Thymus (tissue), 14 donors: ENCODE data around the gene PPRC1. TPM values are rescaled to one million over a fixed set of nuclear protein-coding genes. Genes with fewer than 3 reads are reported as not detected.

Experiments used
- DNase-seq, 9 donors: peaks; one replicate each; pipeline ENCODE4 v3.0.0-alpha.2; 2013; ENCODE audit warnings: low spot score in 9 of 9, low read depth in 6 of 9, missing footprints in 1 of 9
- H3K27ac ChIP-seq, 2 donors: one replicate each; pipeline ENCODE4 v1.5.1; 2013; ENCODE audit warnings: control low read depth in 1 of 2, low read depth in 1 of 2, low read length in 1 of 2, mild to moderate bottlenecking in 1 of 2, moderate library complexity in 1 of 2
- H3K27me3 ChIP-seq, 2 donors: one replicate each; pipeline ENCODE4 v1.5.1; 2013; ENCODE audit warnings: low read length in 1 of 2; ENCODE audit not compliant: control insufficient read depth in 2 of 2, insufficient read depth in 1 of 2
- H3K36me3 ChIP-seq, 2 donors: one replicate each; pipeline ENCODE4 v1.5.1; 2013; ENCODE audit warnings: low read length in 1 of 2, mild to moderate bottlenecking in 1 of 2, moderate library complexity in 1 of 2; ENCODE audit not compliant: control insufficient read depth in 2 of 2, insufficient read depth in 2 of 2
- H3K4me1 ChIP-seq, 2 donors: one replicate each; pipeline ENCODE4 v1.5.1; 2013; ENCODE audit warnings: low read length in 2 of 2; ENCODE audit not compliant: control insufficient read depth in 2 of 2, insufficient read depth in 2 of 2
- H3K4me3 ChIP-seq, 2 donors: one replicate each; pipeline ENCODE4 v1.5.1; 2013; ENCODE audit warnings: low read length in 2 of 2, control low read depth in 1 of 2, mild to moderate bottlenecking in 1 of 2
- H3K9me3 ChIP-seq, 2 donors: one replicate each; pipeline ENCODE4 v1.5.1; 2013; ENCODE audit warnings: low read length in 1 of 2, mild to moderate bottlenecking in 1 of 2; ENCODE audit not compliant: control insufficient read depth in 2 of 2, insufficient read depth in 1 of 2
- WGBS: extraction: QIAGEN DNeasy Blood & Tissue Kit; methylation state at CpG from one replicate; pipeline ENCODE4 v1.1.7; 2013; 5-methylcytosine and 5-hydroxymethylcytosine counted together
- long read RNA-seq, 10 donors: transcript quantifications; one replicate each; lab custom pipeline, GENCODE V29; 2026
- polyA plus RNA-seq: library from polyadenylated mRNA; stranded (reverse); fragments of 200-250 nt; gene quantifications from one replicate; pipeline ENCODE4 v1.2.3, GENCODE V29; 2013
- total RNA-seq: library from RNA; stranded (reverse); fragments of 120-200 nt; gene quantifications from one replicate; pipeline ENCODE4 v1.2.4, GENCODE V29; 2013
- donor health status: healthy.

The PPRC1 gene
- total RNA-seq = 7.6 TPM
- 19.3 TPM for polyA plus RNA-seq
- long read RNA-seq, donor 1, partial matches to known transcripts = 0 of 1 reads
- long read RNA-seq, donor 1, other reads (novel, unspliced or antisense) = 0 of 1 reads
- long read RNA-seq, donor 2 = 0 reads
- long read RNA-seq, donor 3, partial matches to known transcripts = 5 of 6 reads
- long read RNA-seq, donor 3, other reads (novel, unspliced or antisense) = 0 of 6 reads
- long read RNA-seq, donor 4, full-length matches to known transcripts = 3 of 3 reads
- long read RNA-seq, donor 4, partial matches to known transcripts = 0 of 3 reads
- long read RNA-seq, donor 4, other reads (novel, unspliced or antisense) = 0 of 3 reads
- long read RNA-seq, donor 5, partial matches to known transcripts = 5 of 6 reads
- long read RNA-seq, donor 5, other reads (novel, unspliced or antisense) = 0 of 6 reads
- long read RNA-seq, donor 6, full-length matches to known transcripts = 2 of 2 reads
- long read RNA-seq, donor 6, partial matches to known transcripts = 0 of 2 reads
- long read RNA-seq, donor 6, other reads (novel, unspliced or antisense) = 0 of 2 reads
- long read RNA-seq, donor 7 = 0 reads
- long read RNA-seq, donor 8, partial matches to known transcripts = 0 of 2 reads
- long read RNA-seq, donor 8, other reads (novel, unspliced or antisense) = 0 of 2 reads
- long read RNA-seq, donor 9 = 0 reads
- long read RNA-seq, donor 10, full-length matches to known transcripts = 2 of 2 reads
- long read RNA-seq, donor 10, partial matches to known transcripts = 0 of 2 reads
- long read RNA-seq, donor 10, other reads (novel, unspliced or antisense) = 0 of 2 reads

GRCh38 chr10:102132563-102133372 is at the start of gene PPRC1:
Gene PPRC1 (plus strand): TSS chr10:102133040. CDS start chr10:102133069, 29 bp downstream.
- Histone ChIP-seq H3K4me3 (peak within 1 kb of the TSS; percentile 81 to 94), H3K36me3 (peaks cover 2% of the 10 kb centered on the region in 2 donors), H3K9me3 (no peaks in the 10 kb centered on the region), H3K27ac (peak within 1 kb of the TSS; percentile 80 to 91), H3K4me1 (peaks cover 10 to 21% of the 10 kb centered on the region in 2 donors), H3K27me3 (no peaks in the 10 kb centered on the region)
- WGBS = under 1% methylated on average over 64 of the region's 64 CpGs
- DNase-seq = peak; percentile 98 to 100 (median 99)

- over 99% methylated on average over 3 of the region's 3 CpGs for WGBS
- Histone ChIP-seq H3K4me1 (no peaks in the 10 kb centered on the region), H3K4me3 (no peak overlapping the region), H3K9me3 (no peaks in the 10 kb centered on the region), H3K27me3 (no peaks in the 10 kb centered on the region), H3K36me3 (no peaks in the 10 kb centered on the region), H3K27ac (no peak overlapping the region)
- DNase-seq = no peak
These were observed 49.3 kb upstream of the PPRC1 start for GRCh38 chr10:102083541-102083940.

GRCh38 chr10:102085336-102085735 is 47.5 kb upstream of the PPRC1 start:
- H3K4me3 ChIP-seq = no peak overlapping the region
- DNase-seq = no peak
- WGBS = 95% methylated on average over 3 of the region's 3 CpGs

GRCh38 chr10:102086196-102086595 is 46.6 kb upstream of the PPRC1 start:
- no peaks in the 10 kb centered on the region for H3K36me3 ChIP-seq
- DNase-seq = no peak
- H3K4me1 ChIP-seq = no peaks in the 10 kb centered on the region
- no peak overlapping the region for H3K4me3 ChIP-seq
- H3K27me3 ChIP-seq = no peaks in the 10 kb centered on the region
- H3K27ac ChIP-seq = no peak overlapping the region
- H3K9me3 ChIP-seq = no peaks in the 10 kb centered on the region
- WGBS = 97% methylated on average over 8 of the region's 8 CpGs

More at GRCh38 chr10:102085336-102085735, 47.5 kb upstream of the PPRC1 start:
- Histone ChIP-seq H3K27ac (no peak overlapping the region), H3K4me1 (no peaks in the 10 kb centered on the region), H3K27me3 (no peaks in the 10 kb centered on the region), H3K36me3 (no peaks in the 10 kb centered on the region), H3K9me3 (no peaks in the 10 kb centered on the region)

- no peaks in the 10 kb centered on the region for H3K4me1 ChIP-seq
- H3K9me3 ChIP-seq = no peaks in the 10 kb centered on the region
- no peaks in the 10 kb centered on the region for H3K27me3 ChIP-seq
- H3K4me3 ChIP-seq = no peak overlapping the region
- no peaks in the 10 kb centered on the region for H3K36me3 ChIP-seq
- no peak overlapping the region for H3K27ac ChIP-seq
- WGBS = 94% methylated on average over 2 of the region's 2 CpGs
- no peak for DNase-seq
These were observed 42.1 kb upstream of the PPRC1 start for GRCh38 chr10:102090772-102091171.

- Histone ChIP-seq H3K36me3 (no peaks in the 10 kb centered on the region), H3K27me3 (no peaks in the 10 kb centered on the region), H3K4me1 (no peaks in the 10 kb centered on the region), H3K9me3 (no peaks in the 10 kb centered on the region), H3K27ac (no peak overlapping the region), H3K4me3 (no peak overlapping the region)
- no peak for DNase-seq
- 98% methylated on average over 7 of the region's 7 CpGs for WGBS
These were observed 36.4 kb upstream of the PPRC1 start for GRCh38 chr10:102096449-102096848.

GRCh38 chr10:102101152-102101551 is 31.7 kb upstream of the PPRC1 start:
- no peaks in the 10 kb centered on the region for H3K9me3 ChIP-seq
- no peaks in the 10 kb centered on the region for H3K4me1 ChIP-seq
- no peaks in the 10 kb centered on the region for H3K27me3 ChIP-seq
- 95% methylated on average over 5 of the region's 5 CpGs for WGBS
- H3K27ac ChIP-seq = no peak overlapping the region
- DNase-seq = no peak
- no peak overlapping the region for H3K4me3 ChIP-seq
- H3K36me3 ChIP-seq = peaks cover 0 to 5% of the 10 kb centered on the region in 2 donors

- Histone ChIP-seq H3K27me3 (no peaks in the 10 kb centered on the region), H3K9me3 (no peaks in the 10 kb centered on the region), H3K4me1 (no peaks in the 10 kb centered on the region), H3K36me3 (peaks cover 9% of the 10 kb centered on the region in 2 donors), H3K4me3 (no peak overlapping the region), H3K27ac (no peak overlapping the region)
- DNase-seq = no peak
- 89% methylated on average over 1 of the region's 1 CpG for WGBS
These were observed 30.4 kb upstream of the PPRC1 start for GRCh38 chr10:102102421-102102820.
